Small intestine (tissue), 7 donors: Measurements from ENCODE around the gene CLEC7A. TPM values are rescaled to one million over a fixed set of nuclear protein-coding genes. Genes with fewer than 3 reads are reported as not detected.

ENCODE experiments used
- DNase-seq, 2 donors: peaks; one replicate each; pipeline versions ENCODE4 v3.0.0 to v3.0.0-alpha.2; 2013
- FAIRE-seq: peaks from 2 replicates; lab custom pipeline; 2012; peaks lifted over from hg19 to GRCh38; lab: Jason Lieb, UNC
- H3K27ac ChIP-seq, 3 donors: one replicate each; pipeline ENCODE4 v1.5.1; 2013; ENCODE audit warnings: low read length in 2 of 3, mild to moderate bottlenecking in 2 of 3, control low read depth in 1 of 3, inconsistent platforms in 1 of 3, low read depth in 1 of 3, moderate library complexity in 1 of 3
- H3K27me3 ChIP-seq, 3 donors: one replicate each; pipeline ENCODE4 v1.6.1; 2013; ENCODE audit warnings: low read length in 3 of 3, inconsistent platforms in 1 of 3; ENCODE audit not compliant: control insufficient read depth in 3 of 3, insufficient read depth in 3 of 3
- H3K36me3 ChIP-seq, 3 donors: one replicate each; pipeline ENCODE4 v1.6.1; 2013; ENCODE audit warnings: low read length in 3 of 3, inconsistent platforms in 1 of 3, low read depth in 1 of 3, mild to moderate bottlenecking in 1 of 3, moderate library complexity in 1 of 3; ENCODE audit not compliant: control insufficient read depth in 3 of 3, insufficient read depth in 2 of 3
- H3K4me1 ChIP-seq, 3 donors: one replicate each; pipeline ENCODE4 v1.6.1; 2013; ENCODE audit warnings: low read length in 2 of 3, inconsistent platforms in 1 of 3, low read depth in 1 of 3, mild to moderate bottlenecking in 1 of 3, moderate library complexity in 1 of 3; ENCODE audit not compliant: control insufficient read depth in 3 of 3, insufficient read depth in 2 of 3
- H3K4me3 ChIP-seq, 3 donors: one replicate each; pipeline ENCODE4 v1.5.1; 2013; ENCODE audit warnings: low read length in 3 of 3, control low read depth in 1 of 3, inconsistent platforms in 1 of 3, low read depth in 1 of 3, mild to moderate bottlenecking in 1 of 3, moderate library complexity in 1 of 3
- H3K9me3 ChIP-seq, 2 donors: one replicate each; pipeline ENCODE4 v1.6.1; 2013; ENCODE audit warnings: low read depth in 1 of 2, low read length in 1 of 2; ENCODE audit not compliant: control insufficient read depth in 2 of 2, insufficient read depth in 1 of 2
- WGBS, 3 donors: extraction: QIAGEN DNeasy Blood & Tissue Kit; methylation state at CpG; one replicate each; pipeline ENCODE4 v1.1.7; 2013; 5-methylcytosine and 5-hydroxymethylcytosine counted together
- polyA plus RNA-seq, 4 donors: library from polyadenylated mRNA; stranded (reverse) in 3 of 4; unstranded in 1 of 4; fragments of 200-250 nt in 3 of 4; fragments of 120-200 nt in 1 of 4; gene quantifications; one replicate each; pipeline versions ENCODE4 v1.2.1 to v1.2.3, GENCODE V29; 2013
- donor health status: healthy with polysubstance abuse.
- donor health status: control.
- donor health status: control.
- donor health status: Bipolar disorder and iron deficiency.
- donor health status: healthy.

CLEC7A gene
- polyA plus RNA-seq, 4 donors, result 0.45 to 7.2 (median 5.2) TPM

- Histone ChIP-seq H3K4me3 (no peak overlapping the region), H3K36me3 (no peaks in the 10 kb centered on the region), H3K27me3 (no peaks in the 10 kb centered on the region), H3K27ac (no peak overlapping the region), H3K4me1 (no peaks in the 10 kb centered on the region), H3K9me3 (no peaks in the 10 kb centered on the region)
- DNase-seq (no peak), FAIRE-seq (no peak)
These were observed 54.5 kb downstream of the CLEC7A start for GRCh38 chr12:10075451-10075850.

DNA sequence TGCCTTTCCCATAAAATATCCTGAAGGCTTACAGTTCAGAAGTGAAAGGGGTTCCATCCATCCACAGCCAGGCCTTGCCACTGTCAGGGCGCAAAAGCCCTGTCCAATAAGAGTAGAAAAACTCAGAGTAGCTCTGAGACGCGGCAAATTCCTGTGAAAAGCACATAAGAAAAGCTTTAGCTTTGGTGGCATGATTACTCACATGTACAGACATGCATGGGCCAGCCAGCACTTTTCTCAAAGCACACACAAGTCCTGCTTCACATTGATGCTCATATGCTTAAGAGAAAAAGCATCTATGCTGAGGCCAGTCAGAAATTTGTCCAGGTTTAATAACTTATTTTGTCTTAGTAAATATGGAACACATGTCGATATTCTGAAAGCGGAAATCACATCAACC is 56.7 kb downstream of the CLEC7A start:
- WGBS, 3 donors, result 93 to 97% (median 93%) methylated on average over 5 of the region's 5 CpGs
- FAIRE-seq, result no peak

DNA sequence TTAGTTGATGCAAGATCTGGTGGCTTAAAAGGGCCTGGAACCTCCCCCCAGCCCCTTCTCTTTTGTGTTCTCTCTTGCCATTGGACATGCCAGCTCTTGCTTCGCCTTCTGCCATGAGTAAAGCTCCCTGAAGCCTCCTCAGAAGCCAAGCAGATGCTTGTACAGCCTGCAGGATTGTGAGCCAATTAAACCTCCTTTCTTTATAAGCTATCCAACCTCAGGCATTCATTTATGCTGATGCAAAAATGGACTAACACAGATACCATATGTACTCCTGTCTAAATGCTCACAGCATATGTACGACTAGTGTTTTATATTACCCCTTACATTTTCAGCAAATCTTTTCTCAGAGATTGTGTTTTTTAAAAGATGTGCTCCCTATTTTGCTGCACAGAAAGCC is 57.9 kb downstream of the CLEC7A start:
- Histone ChIP-seq H3K4me1 (no peaks in the 10 kb centered on the region), H3K4me3 (no peak overlapping the region), H3K27me3 (no peaks in the 10 kb centered on the region), H3K9me3 (no peaks in the 10 kb centered on the region), H3K27ac (no peak overlapping the region), H3K36me3 (no peaks in the 10 kb centered on the region)
- 80 to 95% (median 90%) methylated on average over 2 of the region's 2 CpGs for WGBS, 3 donors
- no peak for FAIRE-seq
- DNase-seq, result no peak

More for the DNA sequence above, 56.7 kb downstream of the CLEC7A start:
- Histone ChIP-seq H3K27me3 (no peaks in the 10 kb centered on the region), H3K36me3 (no peaks in the 10 kb centered on the region), H3K9me3 (no peaks in the 10 kb centered on the region), H3K4me1 (no peaks in the 10 kb centered on the region), H3K27ac (no peak overlapping the region), H3K4me3 (no peak overlapping the region)
- DNase-seq, result no peak

DNA sequence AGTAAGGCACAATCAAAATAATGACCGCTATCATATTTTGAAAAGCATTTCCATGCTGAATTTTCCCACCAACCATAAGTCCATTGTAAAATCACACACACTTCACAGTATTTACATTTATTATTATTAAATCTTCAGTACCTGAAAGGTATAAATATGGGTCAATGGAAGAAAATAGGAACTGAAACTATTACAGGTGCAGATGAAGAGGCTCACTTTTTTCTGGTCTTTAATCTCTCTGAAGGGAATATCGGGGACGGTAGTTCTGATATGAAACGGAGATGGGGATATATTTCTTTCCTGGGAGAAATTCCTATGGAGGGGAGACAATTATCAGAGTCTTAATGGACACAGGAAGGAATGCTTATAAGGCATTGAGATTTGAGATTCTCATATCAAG is 59.6 kb downstream of the CLEC7A start:
- Histone ChIP-seq H3K9me3 (no peaks in the 10 kb centered on the region), H3K27ac (no peak overlapping the region), H3K4me3 (no peak overlapping the region), H3K36me3 (no peaks in the 10 kb centered on the region), H3K27me3 (no peaks in the 10 kb centered on the region), H3K4me1 (no peaks in the 10 kb centered on the region)
- no peak for FAIRE-seq
- 89 to 96% (median 92%) methylated on average over 4 of the region's 4 CpGs for WGBS, 3 donors
- no peak for DNase-seq

- Histone ChIP-seq H3K4me3 (no peak overlapping the region), H3K27me3 (no peaks in the 10 kb centered on the region), H3K27ac (no peak overlapping the region), H3K9me3 (no peaks in the 10 kb centered on the region), H3K36me3 (no peaks in the 10 kb centered on the region), H3K4me1 (no peaks in the 10 kb centered on the region)
- FAIRE-seq (no peak), DNase-seq (no peak)
- WGBS, 3 donors, result 19 to 31% (median 23%) methylated on average over 3 of the region's 3 CpGs
These were observed 60.0 kb downstream of the CLEC7A start for GRCh38 chr12:10069976-10070375.

GRCh38 chr12:10069099-10069498 is 60.9 kb downstream of the CLEC7A start:
- H3K27ac ChIP-seq, result peak overlapping the region in 2 of 3 donors; percentile 54 to 65

GRCh38 chr12:10068644-10069043 is 61.4 kb downstream of the CLEC7A start:
- Histone ChIP-seq H3K4me1 (no peaks in the 10 kb centered on the region), H3K27me3 (no peaks in the 10 kb centered on the region), H3K4me3 (no peak overlapping the region), H3K36me3 (no peaks in the 10 kb centered on the region), H3K9me3 (no peaks in the 10 kb centered on the region), H3K27ac (peak overlapping the region in 2 of 3 donors; percentile 54 to 64)
- DNase-seq (no peak), FAIRE-seq (no peak)
- 60 to 78% (median 73%) methylated on average over 1 of the region's 1 CpG for WGBS, 3 donors

More at GRCh38 chr12:10069099-10069498, 60.9 kb downstream of the CLEC7A start:
- FAIRE-seq, result no peak
- Histone ChIP-seq H3K4me1 (no peaks in the 10 kb centered on the region), H3K9me3 (no peaks in the 10 kb centered on the region), H3K36me3 (no peaks in the 10 kb centered on the region), H3K27me3 (no peaks in the 10 kb centered on the region), H3K4me3 (no peak overlapping the region)
- no peak for DNase-seq
- 48 to 90% (median 84%) methylated on average over 4 of the region's 4 CpGs for WGBS, 3 donors

- no peaks in the 10 kb centered on the region for H3K4me1 ChIP-seq
- FAIRE-seq (no peak), DNase-seq (no peak)
- WGBS, 3 donors, result 2 to 16% (median 6%) methylated on average over 3 of the region's 3 CpGs
- H3K36me3 ChIP-seq, result no peaks in the 10 kb centered on the region
- no peaks in the 10 kb centered on the region for H3K27me3 ChIP-seq
- peak overlapping the region in 1 of 3 donors; percentile 54 for H3K27ac ChIP-seq
- H3K4me3 ChIP-seq, result no peak overlapping the region
- H3K9me3 ChIP-seq, result no peaks in the 10 kb centered on the region
These were observed 62.1 kb downstream of the CLEC7A start for GRCh38 chr12:10067942-10068341.

GRCh38 chr12:10067264-10067663 is 62.7 kb downstream of the CLEC7A start:
- H3K36me3 ChIP-seq, result no peaks in the 10 kb centered on the region
- 67 to 84% (median 83%) methylated on average over 4 of the region's 4 CpGs for WGBS, 3 donors
- FAIRE-seq, result no peak
- no peaks in the 10 kb centered on the region for H3K9me3 ChIP-seq
- DNase-seq, result no peak
- H3K27ac ChIP-seq, result peak overlapping the region in 2 of 3 donors; percentile 4 to 58
- H3K4me3 ChIP-seq, result no peak overlapping the region
- no peaks in the 10 kb centered on the region for H3K27me3 ChIP-seq
- H3K4me1 ChIP-seq, result no peaks in the 10 kb centered on the region
